Ecto neural progenitor cell (in vitro differentiated cells): Measurements from ENCODE around the gene SLC9A9.
"Not testable (repeated sequence)": the region's sequence is repeated elsewhere in the genome, so short reads cannot be mapped to it uniquely, and the experiment has no call there.

ENCODE experiments used
- DNase-seq: peaks from one replicate; pipeline ENCODE4 v3.0.0-alpha.2; 2018; ENCODE audit warnings: low spot score

The SLC9A9 gene

GRCh38 chr3:143810166-143810952, 37.9 kb downstream of the SLC9A9 start:
- no peak for DNase-seq

- no peak for DNase-seq
These were observed 39.1 kb downstream of the SLC9A9 start for GRCh38 chr3:143809121-143809621.

- DNase-seq = no peak
These were observed 40.2 kb downstream of the SLC9A9 start for GRCh38 chr3:143808030-143808429.

- DNase-seq = no peak
These were observed 42.2 kb downstream of the SLC9A9 start for GRCh38 chr3:143806038-143806437.

- DNase-seq = not testable (repeated sequence)
These were observed 42.8 kb downstream of the SLC9A9 start for GRCh38 chr3:143805476-143805875.

GRCh38 chr3:143801046-143801445, 47.2 kb downstream of the SLC9A9 start:
- not testable (repeated sequence) for DNase-seq

GRCh38 chr3:143798151-143798550, 50.1 kb downstream of the SLC9A9 start:
- DNase-seq = not testable (repeated sequence)

- no peak for DNase-seq
These were observed 52.4 kb downstream of the SLC9A9 start for GRCh38 chr3:143795874-143796273.

GRCh38 chr3:143794793-143795462, 53.3 kb downstream of the SLC9A9 start:
- DNase-seq = no peak

- no peak for DNase-seq
These were observed 54.3 kb downstream of the SLC9A9 start for GRCh38 chr3:143793971-143794370.

- DNase-seq = no peak
These were observed 56.9 kb downstream of the SLC9A9 start for GRCh38 chr3:143791386-143791785.

- DNase-seq = no peak
These were observed 61.8 kb downstream of the SLC9A9 start for GRCh38 chr3:143786219-143787191.

GRCh38 chr3:143784446-143784845, 63.8 kb downstream of the SLC9A9 start:
- no peak for DNase-seq

- DNase-seq = no peak
These were observed 64.4 kb downstream of the SLC9A9 start for GRCh38 chr3:143783851-143784370.

- no peak for DNase-seq
These were observed 72.8 kb downstream of the SLC9A9 start for GRCh38 chr3:143775459-143775858.

GRCh38 chr3:143771939-143772338, 76.3 kb downstream of the SLC9A9 start:
- DNase-seq = no peak

GRCh38 chr3:143771258-143771657, 77.0 kb downstream of the SLC9A9 start:
- DNase-seq = no peak

GRCh38 chr3:143770391-143770790, 77.9 kb downstream of the SLC9A9 start:
- DNase-seq = no peak

- no peak for DNase-seq
These were observed 78.7 kb downstream of the SLC9A9 start for GRCh38 chr3:143769616-143770015.

GRCh38 chr3:143764840-143765239, 83.4 kb downstream of the SLC9A9 start:
- DNase-seq = no peak

- DNase-seq = no peak
These were observed 84.6 kb downstream of the SLC9A9 start for GRCh38 chr3:143763564-143764162.
